ENCODE results near the gene HS3ST4. TPM values are rescaled to one million over a fixed set of nuclear protein-coding genes. Genes with fewer than 3 reads are reported as not detected.

HS3ST4 gene
- total RNA-seq, 1 donor from 2014 or later = not detected

DNA sequence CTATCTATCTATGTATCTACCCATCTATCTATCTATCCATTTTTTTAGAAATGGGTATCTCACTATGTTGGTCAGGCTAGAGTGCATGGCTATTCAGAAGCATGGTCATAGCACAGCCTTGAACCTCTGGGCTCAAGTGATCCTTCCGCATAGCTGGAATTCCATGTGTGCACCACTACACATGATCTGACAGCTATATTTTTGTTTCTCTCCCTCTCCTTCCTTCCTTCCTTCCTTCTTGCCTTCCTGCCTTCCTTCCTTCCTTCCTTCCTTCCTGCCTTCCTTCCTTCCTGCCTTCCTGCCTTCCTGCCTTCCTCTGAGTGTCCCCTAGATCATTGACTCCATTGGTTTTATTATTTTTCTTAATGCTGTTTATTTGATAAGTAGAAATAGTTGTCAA, 108.1 kb downstream of the HS3ST4 start:
- intact Hi-C loops (cut with DNase I) = no loop called here
- DNase-seq (ENCODE audit: low spot score) = no peak

DNA sequence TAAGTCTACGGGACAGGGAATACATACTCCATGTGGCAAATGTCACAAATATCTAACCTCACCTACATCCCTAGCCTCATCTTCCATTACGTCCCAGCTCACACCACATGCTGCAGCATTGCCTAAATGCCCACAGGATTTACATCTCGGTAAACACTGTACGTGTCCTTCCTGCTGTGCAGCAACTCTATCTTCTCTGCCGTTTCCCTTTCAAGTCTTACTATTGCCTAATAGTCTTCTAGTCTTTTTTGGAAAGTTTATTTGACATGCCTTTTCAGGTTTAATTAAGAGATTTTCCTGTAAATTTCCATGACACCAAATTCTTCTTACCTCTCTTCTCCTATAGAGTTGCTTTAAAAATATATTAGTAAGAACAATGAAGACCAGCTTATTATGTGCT, 120.5 kb downstream of the HS3ST4 start:
- intact Hi-C loops (cut with DNase I) = no loop called here
- DNase-seq (ENCODE audit: low spot score) = no peak

DNA sequence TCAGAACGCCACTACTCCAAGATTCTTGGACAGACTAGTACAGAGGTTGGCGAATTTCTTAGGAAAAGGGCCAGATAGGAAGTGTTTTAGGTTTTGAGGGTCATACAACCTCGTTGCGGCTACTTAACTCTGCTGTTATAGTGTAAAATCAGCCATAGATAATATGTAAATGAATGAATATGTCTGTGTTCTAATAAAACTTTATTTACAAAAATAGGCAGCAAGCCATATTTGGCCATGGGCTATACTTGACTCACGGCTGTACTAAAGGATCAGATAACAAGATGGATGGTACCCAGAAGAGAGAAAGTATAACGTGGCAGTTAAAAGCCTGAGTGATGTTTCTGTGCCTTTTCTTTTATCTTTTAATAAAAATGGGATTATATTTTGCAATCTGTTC, 125.5 kb downstream of the HS3ST4 start:
- no peak for DNase-seq (ENCODE audit: low spot score)
- intact Hi-C loops (cut with DNase I) = no loop called here

DNA sequence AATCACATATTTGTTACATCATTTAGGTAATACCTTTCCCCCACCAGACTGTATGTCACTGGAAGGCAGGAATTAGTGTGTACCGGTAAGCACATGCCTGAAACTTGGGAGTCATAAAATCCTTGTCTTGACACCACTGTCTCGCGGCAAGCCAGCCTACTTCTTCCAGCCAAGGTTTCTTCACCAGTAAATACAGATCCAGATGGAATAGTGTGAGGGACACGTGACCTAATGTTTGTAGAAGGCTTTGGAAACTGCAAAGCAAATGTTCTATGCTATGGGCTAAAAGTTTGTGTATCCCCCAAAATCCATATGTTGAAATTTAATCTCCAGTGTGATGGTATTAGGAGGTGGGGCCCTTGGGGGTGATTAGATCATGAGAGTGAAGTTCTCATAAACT, 126.1 kb downstream of the HS3ST4 start:
- intact Hi-C loops (cut with DNase I) = no loop called here
- DNase-seq (ENCODE audit: low spot score) = no peak

DNA sequence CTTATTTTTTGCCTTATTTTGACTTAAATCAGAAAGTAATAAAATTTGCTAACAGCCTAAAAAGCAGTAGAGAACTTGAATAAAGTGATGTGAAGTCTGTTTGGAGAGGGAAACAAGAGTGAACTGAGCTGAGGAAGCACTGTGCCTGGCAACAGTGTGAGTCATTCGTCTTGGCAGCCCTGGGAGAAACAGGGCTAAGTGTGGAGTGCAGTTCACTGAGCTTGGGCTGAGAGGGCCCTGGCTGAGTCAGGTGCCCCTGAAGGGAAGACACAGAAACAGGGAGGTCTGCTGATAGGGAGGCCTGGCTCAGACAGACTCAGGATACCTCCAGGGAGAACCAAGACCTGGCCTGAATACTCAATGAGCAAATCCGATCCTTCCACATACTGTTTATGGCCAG, 132.1 kb downstream of the HS3ST4 start:
- intact Hi-C loops (cut with DNase I) = no loop called here
- DNase-seq (ENCODE audit: low spot score) = no peak

DNA sequence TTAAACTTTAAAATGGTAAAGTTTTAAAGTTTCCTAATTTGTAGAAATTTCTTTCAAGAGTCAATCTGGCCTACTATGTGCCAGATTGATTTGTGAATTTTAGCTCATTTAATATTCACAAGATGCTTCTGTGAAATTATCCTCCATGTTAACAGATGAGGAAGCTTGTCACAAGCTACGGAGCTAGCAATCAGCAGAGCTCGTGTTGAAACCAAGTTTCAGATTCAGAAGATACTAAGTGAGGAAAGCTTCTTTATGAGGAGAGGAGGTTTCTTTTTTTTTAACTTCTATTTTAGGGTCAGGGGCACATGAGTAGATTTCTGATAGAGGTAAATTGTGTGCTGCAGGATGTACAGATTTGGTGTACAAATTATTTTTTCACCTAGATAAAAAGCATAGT, 135.9 kb downstream of the HS3ST4 start:
- DNase-seq (ENCODE audit: low spot score) = no peak
- intact Hi-C loops (cut with DNase I) = no loop called here

DNA sequence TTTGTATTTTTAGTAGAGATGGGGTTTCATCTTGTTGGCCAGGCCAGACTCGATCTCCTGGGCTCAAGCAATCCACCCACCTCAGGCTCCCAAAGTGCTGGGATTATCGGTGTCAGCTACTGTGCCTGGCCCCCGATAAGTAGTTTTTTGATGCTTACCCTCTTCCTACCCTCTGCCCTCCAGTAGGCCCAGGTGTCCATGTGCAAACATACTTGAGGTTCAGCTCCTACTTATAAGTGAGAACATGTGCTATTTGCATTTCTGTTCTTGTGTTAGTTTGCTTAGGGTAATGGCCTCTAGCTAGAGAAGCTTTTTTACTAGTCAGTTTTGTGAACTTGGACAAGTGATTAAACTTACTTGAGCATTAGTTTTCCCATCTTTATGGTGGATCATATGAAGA, 136.8 kb downstream of the HS3ST4 start:
- no peak for DNase-seq (ENCODE audit: low spot score)
- intact Hi-C loops (cut with DNase I) = no loop called here

DNA sequence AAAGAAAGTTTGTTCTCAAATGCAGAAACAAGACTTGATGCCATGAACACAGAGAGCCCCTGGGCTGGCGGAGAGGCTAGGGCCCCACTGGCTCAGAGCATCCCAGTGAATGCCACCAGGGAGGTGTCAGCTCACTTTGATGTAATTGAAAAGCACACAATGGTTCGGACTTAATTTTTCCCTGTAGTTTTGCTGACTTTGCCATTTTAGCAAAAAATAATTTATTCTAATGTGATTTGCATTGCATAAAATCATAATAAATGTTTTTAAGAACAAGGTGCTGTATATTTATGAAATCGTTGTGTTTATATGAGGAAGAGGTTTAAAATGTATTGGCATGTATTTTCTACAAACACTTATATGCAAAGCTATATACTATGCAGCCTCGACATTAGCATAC, 140.5 kb downstream of the HS3ST4 start:
- no peak for DNase-seq (ENCODE audit: low spot score)
- intact Hi-C loops (cut with DNase I) = loop anchor here (10.0 kb wide), 1 partner anchor 1623 kb away; no protein-coding TSS in a partner anchor

DNA sequence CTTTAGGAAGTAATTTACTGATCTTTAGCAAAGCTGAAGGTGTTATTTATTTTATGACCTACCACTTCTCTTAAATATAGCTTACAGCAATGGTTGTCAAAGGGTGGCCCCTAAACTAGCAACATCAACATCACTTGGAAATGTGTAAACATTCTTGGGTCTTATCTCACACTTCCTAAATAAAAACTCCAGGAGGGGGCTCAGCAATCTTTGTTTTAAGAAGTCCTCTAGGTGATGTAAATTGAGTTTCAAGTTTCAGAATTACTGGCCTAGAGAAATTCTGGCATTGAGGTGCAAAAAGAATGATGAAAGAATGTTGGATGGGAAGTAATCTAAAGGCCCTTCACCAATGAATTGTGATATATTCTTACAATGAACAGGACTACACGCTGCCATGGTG, 142.3 kb downstream of the HS3ST4 start:
- DNase-seq (ENCODE audit: low spot score) = no peak
- intact Hi-C loops (cut with DNase I) = loop anchor here (10.0 kb wide), 1 partner anchor 1621 kb away; no protein-coding TSS in a partner anchor

DNA sequence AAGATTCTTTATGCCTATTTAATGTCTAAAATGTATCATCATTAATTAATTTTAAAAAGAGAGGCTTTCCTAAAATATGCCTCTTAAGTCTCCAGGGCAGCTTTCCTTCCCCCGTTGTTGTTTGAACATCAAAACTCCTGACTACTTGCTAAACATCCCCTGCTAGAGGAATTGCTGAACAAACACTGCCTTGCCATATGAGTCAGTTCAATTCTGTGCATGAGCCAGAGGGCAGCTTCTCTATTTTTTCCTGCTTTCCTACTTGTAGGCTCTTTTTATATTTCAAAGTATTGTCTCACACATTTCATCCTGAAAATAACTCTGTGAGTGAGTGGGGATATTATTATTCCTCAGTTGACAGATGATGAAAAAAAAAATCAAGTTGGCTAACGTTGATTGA, 143.4 kb downstream of the HS3ST4 start:
- no peak for DNase-seq (ENCODE audit: low spot score)
- intact Hi-C loops (cut with DNase I) = loop anchor here (10.0 kb wide), 1 partner anchor 1620 kb away; no protein-coding TSS in a partner anchor

DNA sequence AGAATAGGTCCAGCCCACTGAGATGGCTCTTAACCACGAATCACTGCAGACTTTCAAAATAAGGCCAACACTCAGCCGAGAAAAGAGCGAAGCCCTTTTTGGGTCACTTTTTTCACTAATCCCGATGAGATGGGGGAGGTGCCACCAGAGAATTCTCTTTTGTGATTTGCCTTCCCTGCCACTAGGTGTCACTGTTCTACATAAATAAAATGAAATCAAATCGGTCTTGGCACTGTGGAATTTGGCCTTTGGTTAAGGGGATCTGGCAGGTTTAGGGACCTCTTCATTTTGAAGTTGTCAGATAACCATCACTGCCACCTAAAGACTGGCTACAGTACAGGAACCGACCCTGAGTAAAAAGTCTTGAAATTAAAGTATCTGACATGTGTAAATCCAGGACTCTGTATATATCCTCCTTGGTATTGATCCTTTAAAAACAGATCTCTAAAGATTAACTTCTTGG, 147.0 kb downstream of the HS3ST4 start:
- intact Hi-C loops (cut with DNase I) = loop anchor here (2.0 to 10.0 kb wide), 2 partner anchors 1270 to 1616 kb away; no protein-coding TSS in a partner anchor
- no peak for DNase-seq (ENCODE audit: low spot score)

DNA sequence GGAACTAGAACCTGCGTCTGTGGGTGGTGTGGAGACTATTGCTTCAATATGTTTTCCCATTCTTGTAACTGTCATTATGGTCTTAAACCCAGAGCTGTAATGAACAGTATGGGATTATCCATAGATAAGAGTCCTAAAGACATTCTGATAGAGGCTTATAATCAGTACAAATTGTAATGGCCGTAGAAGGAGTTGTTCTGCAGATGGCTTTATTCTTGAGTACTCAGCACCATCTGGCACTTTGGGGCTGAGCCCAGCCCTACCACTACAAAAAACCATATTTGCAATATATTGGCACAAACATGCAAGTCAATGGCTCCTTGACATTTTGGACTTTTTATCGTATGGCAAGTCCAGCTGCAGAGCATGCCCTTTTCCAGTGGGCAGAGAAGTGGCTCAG, 150.0 kb downstream of the HS3ST4 start:
- DNase-seq (ENCODE audit: low spot score) = no peak
- intact Hi-C loops (cut with DNase I) = no loop called here

DNA sequence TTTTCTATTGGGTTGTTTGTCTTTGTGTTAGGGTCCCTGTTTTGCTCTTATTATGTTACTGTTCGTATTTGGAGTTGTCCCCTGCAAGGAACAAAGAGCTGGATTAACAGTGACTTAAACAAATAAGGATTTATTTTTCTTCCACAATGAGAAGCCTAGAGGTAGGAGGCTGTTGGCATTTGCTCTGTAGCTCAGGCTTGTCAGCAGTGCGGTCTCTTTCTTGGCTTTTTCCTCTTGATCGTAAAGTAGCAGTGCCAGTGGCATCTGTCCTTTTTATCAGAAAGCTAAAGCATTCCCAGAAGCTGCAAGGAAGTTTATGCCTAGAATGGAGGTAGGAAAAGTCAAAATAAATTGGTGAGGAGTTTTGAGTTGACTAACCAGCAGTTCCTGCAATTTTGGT, 154.1 kb downstream of the HS3ST4 start:
- intact Hi-C loops (cut with DNase I) = no loop called here
- no peak for DNase-seq (ENCODE audit: low spot score)

DNA sequence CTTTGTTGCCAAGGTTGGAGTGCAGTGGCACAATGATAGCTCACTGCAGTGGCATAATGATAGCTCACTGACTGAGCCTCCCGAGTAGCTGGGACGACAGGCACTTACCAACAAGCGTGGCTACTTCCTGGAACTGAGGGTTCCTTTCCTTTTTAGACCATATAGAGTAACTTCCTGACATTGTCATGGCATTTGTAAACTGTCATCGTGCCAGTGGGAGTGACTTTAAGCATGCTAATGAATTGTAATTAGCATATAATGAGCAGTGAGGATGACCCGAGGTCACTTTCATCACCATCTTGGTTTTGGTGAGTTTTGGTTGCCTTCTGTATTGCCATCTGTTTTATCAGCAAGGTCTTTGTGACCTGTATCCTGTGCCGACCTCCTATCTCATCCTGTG, 162.4 kb downstream of the HS3ST4 start:
- intact Hi-C loops (cut with DNase I) = no loop called here
- no peak for DNase-seq (ENCODE audit: low spot score)

DNA sequence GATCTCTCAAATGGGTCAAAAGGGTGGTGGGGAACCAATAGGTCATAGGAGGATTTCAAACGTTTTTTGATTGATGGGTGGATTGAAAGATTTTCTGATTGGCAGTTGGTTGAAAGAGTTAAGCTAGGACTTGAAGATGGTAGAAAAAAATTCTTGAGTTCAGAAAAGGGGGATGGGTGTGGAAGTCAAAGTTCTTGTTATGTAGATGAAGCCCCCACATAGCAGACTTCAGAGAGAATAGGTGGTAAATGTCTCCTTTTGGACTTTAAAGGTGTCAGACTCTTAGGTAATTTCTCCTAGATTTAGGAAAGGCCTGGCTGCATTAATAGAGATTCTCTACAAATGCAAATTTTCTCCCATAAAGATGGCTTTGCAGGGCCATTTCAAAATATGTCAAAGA, 163.3 kb downstream of the HS3ST4 start:
- intact Hi-C loops (cut with DNase I) = no loop called here
- DNase-seq (ENCODE audit: low spot score) = no peak

DNA sequence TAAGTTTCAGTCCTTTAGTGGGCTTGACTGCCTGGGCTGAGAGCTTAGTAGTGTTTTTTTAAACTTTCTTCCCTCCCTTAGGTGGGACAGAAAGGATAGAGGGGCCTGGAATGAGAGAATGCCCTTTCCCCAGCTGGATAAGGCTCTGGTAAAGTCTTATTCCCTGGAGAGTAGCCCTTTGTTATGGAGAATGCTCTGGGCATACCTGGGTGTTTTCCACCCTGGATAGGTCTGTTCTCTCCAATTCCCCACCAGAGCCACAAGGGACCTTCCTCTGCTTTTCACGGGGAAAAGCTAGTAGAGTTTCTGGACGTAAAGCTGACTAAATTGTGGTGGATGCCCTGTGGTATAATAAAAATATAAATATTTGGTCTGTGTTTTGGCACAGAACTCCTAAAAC, 164.1 kb downstream of the HS3ST4 start:
- intact Hi-C loops (cut with DNase I) = no loop called here
- no peak for DNase-seq (ENCODE audit: low spot score)

DNA sequence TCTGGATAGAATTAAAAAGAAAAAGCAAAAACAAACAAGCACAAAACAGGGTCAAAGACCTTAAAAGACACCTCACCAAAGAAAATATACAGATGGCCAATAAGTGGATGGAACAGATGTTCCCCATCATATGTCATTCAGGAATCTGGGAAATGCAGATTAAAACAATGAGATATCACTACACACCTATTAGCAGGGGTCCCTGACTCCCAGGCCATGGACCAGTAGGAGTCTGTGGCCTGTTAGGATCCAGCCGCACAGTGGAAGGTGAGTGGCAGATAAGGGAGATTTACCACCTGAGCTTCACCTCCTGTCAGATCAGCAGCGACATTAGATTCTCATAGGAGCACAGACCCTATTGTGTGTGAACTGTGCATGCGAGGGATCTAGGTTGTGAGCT, 167.9 kb downstream of the HS3ST4 start:
- intact Hi-C loops (cut with DNase I) = no loop called here

DNA sequence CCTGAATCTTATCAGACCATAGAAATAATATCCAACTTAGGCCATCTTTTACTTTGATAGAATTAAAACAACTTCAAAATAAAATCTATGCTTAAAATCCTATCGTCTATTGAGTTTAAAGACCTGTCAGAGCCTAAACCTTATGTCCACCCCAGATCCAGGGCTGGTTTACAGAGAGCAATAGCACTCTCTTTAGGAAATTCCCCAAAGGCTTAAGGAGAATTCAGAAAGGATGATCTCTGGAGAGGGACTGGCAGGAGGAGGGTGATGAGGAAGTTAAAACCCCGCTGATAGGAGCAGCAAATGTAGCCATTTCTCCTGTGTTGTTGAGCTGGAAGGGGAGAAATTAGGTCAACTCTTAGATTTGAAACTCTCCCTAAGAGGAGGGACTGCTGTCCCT, 175.3 kb downstream of the HS3ST4 start:
- DNase-seq (ENCODE audit: low spot score) = no peak
- intact Hi-C loops (cut with DNase I) = no loop called here

More for the DNA sequence above, 167.9 kb downstream of the HS3ST4 start:
- DNase-seq (ENCODE audit: low spot score) = no peak

DNA sequence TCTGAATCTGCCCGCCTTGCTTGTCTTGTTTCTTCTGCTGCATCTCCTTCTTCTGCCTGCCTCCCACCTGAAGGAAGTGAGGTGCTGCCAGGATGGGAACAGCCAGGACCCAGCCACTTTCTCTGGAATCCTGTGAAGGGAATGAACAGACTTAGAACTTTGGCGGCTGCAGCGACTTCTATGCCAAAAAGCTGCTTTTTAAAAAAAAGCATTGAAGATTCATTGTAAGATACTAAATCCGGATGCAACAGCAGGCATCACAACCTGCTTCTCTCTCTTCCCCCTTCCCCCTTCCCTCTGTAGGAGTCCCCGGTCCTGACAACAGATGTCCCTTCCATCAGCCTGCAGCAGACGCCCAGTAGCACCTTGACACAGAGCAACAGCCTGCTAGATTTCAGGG, 176.3 kb downstream of the HS3ST4 start:
- DNase-seq (ENCODE audit: low spot score) = no peak
- intact Hi-C loops (cut with DNase I) = no loop called here

DNA sequence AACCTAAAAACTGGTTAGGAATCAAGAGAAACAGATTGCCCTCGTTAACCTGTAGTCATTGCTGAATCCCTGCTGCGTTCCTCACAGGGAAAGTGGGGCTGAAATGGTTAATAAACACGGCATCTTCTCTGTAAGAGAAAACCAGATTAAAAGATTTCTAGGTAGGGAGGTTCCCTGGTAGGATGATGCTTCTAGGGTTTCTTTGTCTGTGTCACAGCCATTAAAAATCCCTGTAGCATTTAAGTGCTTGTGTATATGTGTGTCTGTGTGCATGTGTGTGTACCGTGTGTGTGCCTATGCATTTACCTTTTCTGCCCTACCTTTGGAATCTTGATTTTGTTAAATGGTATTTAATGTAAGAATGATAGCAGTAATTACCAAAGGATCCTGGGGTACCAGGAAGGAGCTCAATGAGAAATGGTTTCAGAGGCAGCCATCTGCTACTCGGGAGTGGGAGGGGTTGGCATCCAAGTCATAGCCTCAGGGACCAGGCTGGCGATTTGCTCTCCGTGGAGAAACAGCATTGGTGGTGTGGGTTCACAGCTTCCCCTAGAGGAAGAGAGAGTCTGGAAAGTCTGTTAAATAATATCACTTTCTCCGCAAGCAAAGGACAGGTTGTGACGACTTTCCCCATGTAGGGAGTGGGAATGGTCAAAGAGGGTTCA, 177.1 kb downstream of the HS3ST4 start:
- intact Hi-C loops (cut with DNase I) = no loop called here

DNA sequence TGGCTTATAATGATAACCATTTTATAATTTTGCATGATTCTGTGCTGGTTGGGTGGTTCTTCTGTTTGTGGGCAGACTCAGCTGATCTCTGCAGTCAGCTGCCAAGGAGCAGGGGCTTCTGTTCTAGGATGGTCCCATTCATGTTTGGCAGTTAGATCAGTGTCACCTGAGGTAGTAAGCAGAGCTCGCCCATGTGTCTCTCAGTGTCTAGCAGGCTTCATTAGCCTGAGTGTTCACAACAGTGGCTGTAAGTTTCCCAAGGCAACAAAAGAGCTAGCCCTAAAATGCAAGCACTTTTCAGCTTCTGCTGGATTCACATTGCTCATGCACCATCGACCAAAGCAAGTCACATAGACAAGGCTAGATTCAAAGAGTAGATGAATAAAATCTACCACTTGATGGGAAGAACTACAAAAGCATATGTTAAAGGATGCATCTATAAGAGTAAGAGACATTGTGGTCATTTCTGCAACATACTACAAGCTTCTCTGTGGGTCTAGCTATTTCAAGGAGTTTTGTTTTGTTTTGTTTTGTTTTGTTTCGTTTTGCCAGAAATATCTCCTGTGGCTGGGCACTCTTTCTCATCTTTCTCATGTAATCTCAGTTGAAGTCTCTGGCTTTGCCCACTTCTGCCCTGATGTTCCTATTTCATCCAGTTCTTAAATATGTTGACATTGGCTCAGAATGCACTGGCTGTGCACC, 180.8 kb downstream of the HS3ST4 start:
- no peak for DNase-seq (ENCODE audit: low spot score)
- intact Hi-C loops (cut with DNase I) = no loop called here

More for the DNA sequence above, 177.1 kb downstream of the HS3ST4 start:
- no peak for DNase-seq (ENCODE audit: low spot score)
